Stimulated activated CD8-positive, alpha-beta memory T cell treated with anti-CD3 and anti-CD28 coated beads, Interleukin-7, amount 100 ng/mL, for 1 hour (primary cell): ENCODE data around the gene SYT9.

ENCODE experiments used
- DNase-seq, 2 donors: peaks; one replicate each; pipeline ENCODE4 v3.0.0-alpha.2; 2020; ENCODE audit warnings: low read depth in 2 of 2

The SYT9 gene

DNA sequence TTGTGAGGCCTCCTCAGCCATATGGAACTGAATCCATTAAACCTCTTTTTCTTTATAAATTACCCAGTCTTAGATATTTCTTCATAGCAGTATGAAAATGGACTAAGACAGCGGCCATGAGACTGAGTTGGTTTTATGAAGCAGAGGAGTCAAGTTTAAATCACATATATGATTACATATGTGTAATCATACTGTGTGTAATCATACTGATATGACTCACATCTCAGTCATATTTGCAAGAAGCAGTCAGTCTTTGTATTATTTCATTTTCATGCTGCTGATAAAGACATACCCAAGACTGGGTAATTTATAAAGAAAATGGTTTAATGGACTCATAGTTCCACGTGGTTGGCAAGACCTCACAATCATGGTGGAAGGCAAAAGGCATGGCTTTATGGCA, 89.8 kb downstream of the SYT9 start:
- DNase-seq, result no peak

DNA sequence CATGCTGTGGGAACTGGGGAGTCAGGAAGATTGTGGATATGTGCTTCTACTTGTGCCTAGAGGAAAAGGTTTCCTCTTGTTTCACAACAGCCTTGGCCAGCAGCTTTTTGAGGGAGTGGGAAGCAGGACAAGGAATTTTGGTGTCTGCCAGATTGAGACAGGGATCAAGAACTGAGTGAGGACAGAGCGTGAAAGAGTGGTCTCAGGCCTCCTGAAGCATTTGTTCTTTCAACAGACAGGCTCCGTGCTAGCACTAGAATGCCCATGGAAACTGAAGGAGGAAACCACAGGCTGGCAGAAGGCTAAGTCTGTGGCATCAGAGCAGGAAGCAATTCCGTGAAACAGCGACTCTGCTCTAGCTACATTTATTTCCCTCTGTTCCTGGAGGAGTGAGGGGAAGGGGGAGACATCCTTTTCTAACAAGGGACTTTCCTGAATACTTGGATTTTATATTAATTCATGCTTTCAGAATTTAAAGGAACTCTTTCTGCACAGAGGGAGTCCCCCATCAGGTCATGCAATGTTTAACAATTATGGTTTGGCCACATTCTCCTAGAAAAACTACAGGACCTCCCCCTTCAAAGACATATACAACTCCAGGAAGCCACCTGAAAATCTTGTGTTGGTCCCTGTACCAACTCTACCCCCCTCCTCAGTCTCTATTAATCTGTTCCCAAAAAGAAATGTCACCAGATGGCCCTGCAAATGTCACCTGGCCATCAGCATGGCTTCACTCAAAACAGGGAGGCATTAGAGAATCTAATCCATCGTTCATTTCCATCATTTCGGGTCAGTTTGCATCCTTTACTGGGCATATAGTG, 96.1 kb downstream of the SYT9 start:
- no peak for DNase-seq

DNA sequence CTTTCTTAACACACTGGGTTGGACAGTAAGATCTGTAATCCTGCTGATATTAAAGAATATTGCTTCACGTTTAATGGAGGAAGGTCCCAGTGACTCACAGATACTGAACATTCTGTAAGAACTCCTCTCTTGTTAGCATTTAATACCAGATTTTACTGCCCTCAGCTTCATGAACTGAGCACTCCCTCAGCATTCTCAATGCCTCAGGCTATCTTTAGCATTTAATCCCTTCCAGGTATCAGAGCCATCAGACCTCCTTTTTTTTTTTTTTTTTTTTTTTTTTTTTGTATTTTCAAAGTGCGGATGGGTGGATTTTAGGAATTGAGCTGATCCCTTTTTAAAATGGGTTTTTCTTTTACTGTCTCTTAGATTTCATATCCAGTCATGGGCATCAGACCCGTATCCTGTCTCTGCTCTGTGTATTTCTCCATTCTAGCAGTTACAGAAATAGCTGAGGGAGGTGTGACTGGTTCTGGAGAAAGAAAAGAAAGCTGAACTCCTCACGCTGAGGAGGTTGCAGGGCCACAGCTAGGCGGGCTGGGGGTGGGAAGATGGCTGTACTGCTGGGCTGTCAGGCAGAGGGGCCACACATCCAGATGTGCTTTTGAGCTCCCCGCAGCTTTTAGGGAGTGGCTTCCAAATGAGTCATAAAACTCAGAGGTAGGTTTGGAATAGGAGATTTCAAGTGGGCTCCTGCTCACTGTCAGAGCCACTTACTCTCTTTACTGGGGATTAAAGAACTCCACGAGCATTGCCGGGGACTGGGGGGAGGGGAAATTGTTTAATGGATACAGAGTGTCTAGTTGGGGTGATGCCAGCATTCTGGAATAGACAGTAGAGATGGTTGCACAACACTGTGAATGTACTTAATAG, 97.0 kb downstream of the SYT9 start:
- DNase-seq, result no peak

DNA sequence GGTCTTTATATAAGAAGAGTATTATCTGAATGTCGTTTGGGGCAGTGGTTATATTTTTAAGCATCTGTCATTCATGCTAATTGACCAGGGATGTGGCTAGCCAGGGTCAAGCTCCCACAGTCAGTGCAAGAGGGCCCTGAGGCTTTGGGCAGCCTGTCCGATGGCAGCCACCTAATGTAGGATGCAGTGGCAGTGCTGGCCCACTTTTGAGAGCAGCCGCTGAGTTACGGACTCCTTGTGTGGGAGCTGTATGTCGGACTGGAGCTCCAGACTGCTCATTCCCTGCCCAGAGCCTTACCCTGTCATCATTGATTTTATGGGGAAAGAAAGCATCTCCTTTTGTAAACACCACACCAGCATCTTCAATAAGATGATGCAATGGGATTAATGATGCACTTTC, 99.5 kb downstream of the SYT9 start:
- DNase-seq, result no peak

DNA sequence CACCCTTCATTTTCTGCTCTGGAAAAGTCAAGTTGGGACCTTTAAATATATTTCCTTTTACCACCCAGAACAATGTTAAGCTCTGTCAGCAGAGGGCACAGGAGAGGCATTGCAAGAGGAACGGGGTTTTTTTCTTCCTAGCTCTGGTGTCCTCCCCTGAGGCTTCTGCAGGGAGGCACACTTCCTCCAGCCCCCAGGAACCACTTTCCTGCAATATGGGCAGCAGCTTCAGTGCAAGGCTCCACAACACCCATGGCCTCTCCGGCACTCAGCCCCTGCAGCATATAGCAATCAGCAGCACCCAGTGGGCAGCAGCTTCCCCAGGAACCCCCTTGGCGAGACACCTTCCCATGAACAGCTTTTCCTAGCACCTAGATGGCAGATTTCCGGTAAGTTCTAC, 101.4 kb downstream of the SYT9 start:
- DNase-seq, result no peak

DNA sequence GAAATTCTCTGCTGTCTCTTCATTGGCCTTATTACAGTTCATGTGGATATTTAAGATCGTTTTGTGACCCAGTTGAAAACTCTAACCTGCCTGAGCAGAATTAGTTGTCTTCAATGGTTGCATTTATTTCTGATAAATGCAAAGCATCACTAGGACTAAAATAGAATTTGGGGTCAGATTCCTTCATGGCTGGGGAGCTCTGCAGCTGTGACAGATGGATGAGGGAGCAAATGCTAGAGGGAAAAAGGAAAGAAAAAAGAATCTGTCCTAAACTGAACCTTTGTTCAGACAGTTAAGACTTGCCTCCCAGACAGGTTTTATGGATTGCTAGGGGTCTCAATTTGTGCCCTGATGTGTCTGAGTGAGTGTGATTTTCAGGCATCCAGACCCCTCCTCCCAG, 113.0 kb downstream of the SYT9 start:
- no peak for DNase-seq

DNA sequence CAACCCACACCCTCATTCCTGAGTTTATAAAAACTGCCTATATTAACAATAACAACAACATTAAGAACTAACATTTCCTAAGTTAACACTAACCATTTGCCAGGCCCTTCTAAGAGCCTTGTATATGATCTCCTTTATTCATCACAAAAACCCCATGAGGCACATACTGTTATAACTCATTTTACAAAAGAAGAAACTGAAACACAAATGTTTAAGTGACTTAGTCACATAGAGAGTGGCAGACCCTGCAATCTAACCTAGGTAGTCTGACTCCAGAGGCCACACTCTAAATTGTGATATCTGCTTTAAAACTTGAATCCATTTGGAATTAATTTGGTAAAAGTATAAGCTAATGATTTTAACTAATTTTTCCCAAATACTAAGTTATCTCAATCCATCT, 116.1 kb downstream of the SYT9 start:
- no peak for DNase-seq

DNA sequence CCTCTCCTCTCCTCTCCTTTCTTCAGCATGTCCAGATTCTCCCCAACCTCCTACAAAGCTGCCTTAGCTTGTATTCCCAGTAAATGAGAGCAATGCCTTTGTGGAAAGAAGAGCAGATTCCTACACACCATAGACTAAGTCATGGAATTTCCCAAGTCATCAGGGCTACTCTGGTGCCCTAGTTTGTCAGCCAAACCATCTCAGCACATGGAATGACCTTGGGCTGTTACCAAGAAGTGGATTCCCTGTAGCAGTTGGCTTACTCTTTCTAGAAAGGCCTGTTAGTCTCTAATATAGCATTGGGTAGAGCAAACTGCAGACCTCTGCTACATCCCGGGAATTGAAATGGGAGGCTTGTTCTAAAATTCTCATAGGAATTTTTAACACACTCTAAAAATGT, 124.7 kb downstream of the SYT9 start:
- DNase-seq, result no peak

DNA sequence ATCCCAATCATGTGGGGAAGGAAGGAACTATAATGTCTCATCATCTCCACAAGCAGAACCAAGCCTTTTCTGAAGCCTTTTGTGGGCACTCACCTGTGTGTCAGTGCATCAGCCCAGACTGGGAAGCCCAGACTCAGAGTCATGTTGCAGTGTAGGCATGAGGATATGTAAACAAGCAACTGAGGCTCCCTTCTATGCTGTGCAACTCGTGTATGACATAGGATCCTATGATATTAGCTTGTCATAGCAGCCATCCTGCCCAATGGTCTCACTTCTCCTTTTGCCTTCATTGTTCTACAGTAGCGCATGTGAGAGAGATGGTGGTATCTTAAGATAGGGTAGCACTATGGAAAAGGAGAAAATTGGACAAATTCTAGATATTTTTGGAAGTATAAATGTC, 130.2 kb downstream of the SYT9 start:
- DNase-seq, result no peak

DNA sequence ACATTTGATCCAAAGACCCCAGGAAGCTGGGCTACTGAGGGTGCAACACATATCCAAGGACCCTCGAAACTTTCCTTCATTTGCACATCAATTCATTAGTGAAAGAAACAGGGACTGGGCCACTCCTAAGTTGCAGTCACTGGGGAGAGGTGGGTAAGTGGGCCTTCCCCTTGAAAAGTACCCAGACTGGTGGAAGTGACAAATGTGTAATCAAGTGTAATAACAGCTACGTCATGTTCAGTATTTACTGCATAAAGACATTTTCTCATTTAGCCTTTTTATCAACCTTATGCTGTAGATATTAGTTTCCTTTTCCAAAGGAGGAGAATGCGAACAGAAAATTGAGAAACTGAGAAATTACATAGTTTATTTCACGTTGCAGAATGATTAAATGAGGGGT, 131.7 kb downstream of the SYT9 start:
- no peak for DNase-seq

DNA sequence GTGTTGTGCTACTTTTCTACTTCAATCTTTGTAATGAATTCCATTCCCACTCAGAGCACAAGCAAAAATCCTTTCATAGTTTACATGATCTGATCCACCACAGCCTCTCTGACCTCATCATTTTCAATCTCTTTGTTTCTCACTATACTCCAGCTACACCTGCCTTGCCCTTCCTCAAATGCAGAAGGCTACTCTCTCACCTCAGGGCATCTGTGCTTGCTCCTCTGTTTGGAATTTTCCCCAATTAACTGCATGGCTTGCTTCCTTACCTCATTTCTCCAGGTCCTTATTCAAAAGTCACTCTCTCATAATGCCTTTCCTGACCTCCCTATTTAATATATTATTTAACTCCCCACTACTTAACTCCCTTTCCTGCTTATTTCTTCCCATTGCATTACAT, 133.0 kb downstream of the SYT9 start:
- no peak for DNase-seq

DNA sequence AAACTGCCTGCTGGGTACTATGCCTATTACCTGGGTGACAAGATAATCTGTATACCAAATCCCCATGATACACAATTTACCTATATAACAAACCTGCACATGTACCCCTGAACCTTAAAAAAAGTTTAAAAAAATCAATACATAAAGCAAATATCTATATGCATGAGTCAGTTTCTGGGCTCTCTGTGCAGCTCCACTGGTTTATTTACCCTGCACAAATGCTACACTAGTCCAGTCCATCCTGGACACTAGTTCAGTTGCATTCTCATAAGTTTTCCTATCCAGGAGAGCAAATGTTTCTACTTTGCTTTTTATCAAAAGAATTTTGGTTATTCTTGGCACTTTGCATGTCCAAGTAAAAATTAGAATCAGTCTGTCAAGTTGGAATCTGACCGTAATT, 133.8 kb downstream of the SYT9 start:
- no peak for DNase-seq

DNA sequence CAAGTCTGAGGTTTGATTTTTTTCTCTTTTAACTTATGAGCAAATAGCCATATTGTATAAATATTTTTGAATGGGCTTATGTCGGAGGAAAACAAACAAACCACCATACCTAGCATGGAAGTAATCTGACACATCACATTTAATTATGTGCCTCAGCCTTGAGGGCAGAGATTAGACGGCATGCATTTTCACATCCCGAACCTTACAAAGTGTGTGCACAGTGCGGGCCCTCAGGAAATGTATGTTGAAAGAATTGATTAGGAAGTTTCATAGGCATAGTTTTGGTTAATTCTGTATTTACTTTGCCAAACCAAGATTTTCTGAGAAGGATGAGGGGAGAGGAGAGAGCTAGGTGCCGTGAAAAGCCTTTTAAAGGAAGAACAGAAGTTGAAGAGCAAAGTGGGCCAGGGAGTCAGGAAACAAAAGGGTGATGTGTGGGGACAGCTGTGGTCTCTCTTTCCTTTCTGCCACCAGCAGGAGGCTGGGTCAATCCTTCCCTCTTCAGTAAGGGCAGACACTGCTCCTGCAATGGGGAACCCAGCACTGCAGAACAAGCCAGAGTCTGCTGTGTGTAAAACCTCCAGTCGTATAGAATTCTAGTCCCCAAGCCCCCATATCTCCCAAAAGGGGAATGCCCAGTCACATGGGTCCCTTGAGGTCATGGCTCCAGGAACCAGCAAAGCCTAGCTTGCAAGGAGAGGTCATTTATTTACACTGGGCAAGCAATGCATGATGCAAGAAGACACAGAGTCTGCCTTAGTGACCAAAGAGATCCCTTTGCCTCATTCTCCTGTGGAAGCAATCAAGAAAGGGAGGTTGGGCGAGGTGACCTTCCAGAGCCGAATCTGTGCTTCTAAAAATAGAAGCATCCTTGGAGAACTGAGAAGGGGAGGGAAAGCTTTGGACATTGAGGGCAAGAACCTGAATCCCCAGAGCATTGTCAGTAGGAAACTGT, 162.5 kb downstream of the SYT9 start:
- DNase-seq, result no peak

DNA sequence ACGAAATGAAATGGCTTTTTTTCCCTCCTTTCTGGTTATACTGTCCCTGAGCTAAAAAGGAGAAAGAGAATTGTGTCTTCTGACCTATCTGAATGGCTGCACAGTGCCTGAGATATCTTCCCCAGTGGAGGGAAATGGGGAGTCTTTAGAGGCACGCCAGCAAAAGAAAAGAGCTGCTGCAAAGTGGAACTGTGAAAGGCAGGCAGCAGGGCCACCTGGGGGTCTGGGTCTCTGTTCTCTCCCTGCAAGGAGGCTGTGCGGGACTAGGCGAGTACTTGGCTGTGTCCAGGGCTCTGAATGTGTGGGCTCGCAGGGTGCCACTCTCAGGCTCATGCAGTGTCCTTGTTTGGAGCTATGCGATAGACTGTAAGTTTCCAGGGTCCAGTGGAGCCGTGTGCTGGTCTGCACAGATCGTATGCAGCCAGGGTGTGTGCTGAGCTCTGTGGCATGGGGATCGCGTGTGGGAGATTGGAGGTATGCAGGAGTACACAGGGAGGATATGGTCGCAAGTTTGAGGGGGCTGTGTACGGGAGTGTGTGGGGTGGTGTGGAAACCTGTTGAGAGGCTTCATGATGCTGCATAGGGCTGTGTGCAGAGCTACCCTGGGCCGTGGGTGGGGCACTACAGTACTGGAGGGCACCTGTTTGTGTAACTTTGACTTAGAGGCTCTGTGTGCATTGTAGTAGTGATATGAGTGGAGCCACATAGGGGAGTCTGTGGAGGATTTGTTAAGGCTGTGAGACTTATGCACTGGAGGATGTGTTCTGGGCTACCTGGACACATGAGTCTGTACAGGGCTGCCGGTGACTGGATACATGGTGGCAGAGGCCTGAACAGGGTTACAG, 163.5 kb downstream of the SYT9 start:
- DNase-seq, result no peak

DNA sequence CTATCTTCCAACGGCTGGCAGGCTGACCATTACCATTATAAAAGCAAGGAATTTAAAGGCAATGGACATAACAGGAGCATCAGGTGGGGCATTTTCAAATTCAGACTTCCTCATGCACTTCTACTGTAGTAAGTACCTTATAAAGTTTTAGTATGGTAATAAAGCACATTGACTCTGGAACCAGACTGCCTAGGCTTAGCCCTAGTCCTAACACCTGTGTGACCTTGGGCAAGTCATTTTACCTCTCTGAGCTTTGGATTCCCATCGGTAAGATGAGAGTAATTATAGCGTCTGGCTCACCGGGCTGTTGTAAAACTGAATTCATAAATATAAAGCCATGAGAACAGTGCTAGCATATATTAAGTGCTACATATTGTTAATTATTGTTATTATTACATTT, 164.4 kb downstream of the SYT9 start:
- no peak for DNase-seq

DNA sequence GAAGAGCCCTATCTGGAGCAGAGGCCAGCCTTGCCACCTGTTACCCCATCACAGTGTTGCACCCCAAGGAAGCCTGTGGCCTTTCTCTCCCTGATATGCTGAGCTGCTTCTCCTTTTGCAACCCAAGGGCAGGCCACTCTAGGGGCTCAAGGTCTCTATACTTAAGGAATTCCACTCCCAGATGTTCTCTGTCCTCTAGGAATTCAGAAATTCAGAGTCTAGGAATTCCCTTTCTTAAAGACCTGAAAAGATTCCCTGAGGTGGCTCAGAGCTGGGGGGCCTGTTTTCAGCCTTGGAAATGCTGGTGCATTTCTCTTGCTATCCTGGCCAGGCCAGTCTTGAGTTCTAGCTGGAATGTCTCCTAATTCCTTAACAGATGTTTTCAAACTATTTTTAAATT, 165.6 kb downstream of the SYT9 start:
- DNase-seq, result no peak

DNA sequence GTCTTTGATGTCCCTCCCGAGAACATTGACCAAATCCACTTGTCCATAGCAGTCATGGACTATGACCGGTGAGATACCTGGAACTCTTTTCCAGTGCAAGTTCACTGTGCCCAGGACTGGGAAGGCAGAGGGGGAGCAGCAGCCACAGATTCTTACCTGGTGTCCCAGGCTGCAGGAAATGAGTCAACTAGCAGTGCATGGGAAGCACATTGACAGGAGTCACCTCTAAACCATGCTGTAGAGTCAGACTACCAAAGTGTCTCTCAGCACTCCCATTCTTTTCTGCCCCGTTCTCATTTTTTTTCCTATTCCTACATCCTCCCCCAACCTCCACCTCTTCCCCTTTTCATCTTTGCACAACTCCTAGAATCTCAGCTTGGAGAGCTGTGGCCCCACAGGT, 166.4 kb downstream of the SYT9 start:
- DNase-seq, result no peak

DNA sequence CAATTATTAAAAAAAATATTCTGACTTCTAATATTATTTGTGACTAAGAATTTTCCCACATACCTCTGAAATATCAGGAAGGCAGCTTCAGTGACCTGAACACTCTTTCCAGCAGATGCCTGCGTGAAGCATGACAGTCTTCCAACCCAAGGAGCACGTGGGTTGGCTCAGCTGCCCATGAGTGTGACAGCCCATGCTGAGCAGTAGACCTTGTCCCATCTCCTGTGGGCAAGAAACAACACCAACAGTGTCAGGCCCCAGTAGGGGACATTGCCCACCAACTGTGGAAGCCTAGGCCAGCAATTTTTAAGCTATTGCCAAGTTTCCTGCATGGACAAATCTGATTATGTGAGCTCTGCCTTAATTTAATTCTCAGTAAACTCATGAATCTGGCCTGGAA, 167.2 kb downstream of the SYT9 start:
- no peak for DNase-seq

DNA sequence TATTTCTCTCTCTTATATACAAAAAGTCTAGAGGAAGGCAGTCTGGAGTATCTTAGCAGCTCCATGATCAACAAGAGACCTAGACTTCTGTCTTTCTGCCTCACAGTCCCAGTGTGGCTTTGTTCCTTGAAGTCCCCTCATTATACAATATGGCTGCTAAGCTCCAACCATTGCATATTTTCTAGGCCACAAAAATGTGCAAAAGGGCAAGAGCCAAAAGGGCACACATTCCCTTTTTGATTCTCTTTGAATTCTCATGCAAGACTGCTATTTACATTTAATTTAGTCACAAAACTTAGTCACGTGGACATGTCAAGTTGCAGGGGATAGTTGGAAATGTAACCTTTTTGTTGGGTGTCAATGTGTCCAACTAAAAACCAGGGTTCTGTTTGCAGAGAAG, 169.4 kb downstream of the SYT9 start:
- no peak for DNase-seq

DNA sequence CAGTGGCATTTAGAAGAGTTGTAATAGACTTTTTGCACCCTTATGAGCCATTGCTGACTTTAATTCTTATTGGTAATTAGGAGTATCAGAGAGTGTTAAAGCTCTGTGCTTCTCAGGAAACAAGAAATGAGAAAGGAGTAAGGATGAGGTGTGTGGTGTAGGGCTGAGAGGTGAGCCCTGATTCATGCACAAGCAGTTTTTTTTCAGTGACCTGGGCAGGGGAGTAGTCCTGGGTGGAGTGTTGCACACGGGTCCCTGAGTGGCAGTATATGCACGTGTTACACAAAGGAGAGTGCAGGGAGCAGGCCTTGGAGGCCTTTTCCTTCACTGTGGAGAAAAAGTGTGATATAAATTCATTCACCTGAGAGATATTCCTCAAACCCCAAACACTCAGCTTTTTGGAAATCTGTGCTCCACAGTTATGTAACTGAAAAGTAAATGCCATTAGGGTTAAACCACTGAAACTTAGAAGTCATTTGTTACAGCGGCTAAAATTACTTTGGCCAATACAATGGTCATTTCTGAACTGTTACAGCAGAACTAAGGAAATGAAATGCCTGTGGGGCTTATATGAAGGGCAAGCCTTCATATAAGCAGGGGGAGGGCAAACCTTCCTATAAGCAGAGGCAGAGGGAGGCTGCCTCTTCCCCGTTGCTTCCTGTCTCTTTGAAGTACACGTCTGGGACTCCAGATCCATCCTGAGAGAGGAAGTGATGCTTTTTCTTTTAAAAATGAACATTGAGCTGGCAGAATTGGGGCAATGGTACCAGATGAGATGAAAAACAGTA, 171.0 kb downstream of the SYT9 start:
- no peak for DNase-seq
